HepG2 (cell line): ENCODE data around the gene RAB14. TPM values are rescaled to one million over a fixed set of nuclear protein-coding genes. Genes with fewer than 3 reads are reported as not detected.

Experiments used
- ATAC-seq: fragments of 200-7000 bp; cut with Tn5 transposase; 3 replicates; pipeline ENCODE4 v1.9.1; 2020; ENCODE audit warnings: mild to moderate bottlenecking, moderate library complexity
- BruUV-seq: library from RNA; stranded (reverse); fragments of 400-500 nt; replicated peaks from 2 replicates; lab custom pipeline; 2021; lab: Mats Ljungman, UMichigan
- CTCF ChIA-PET: fragments of 300-600 bp; formaldehyde crosslinking; extraction: SDS; loops from one replicate; lab custom pipeline; 2021; ENCODE audit warnings: low total read pairs, inconsistent platforms, low intra/inter-chr PET ratio; lab: Yijun Ruan, JAX
- POLR2A ChIA-PET: fragments of 350-600 bp; sonication (Branson Sonifier 250); formaldehyde crosslinking; loops from one replicate; lab custom pipeline; 2020; ENCODE audit warnings: antibody characterized with exemption, inconsistent platforms; lab: Yijun Ruan, JAX
- DNase-seq: peaks from one replicate; pipeline ENCODE4 v3.0.0-alpha.2; 2015; ENCODE audit warnings: low spot score
- FAIRE-seq: peaks from 3 replicates; lab custom pipeline; 2011; peaks lifted over from hg19 to GRCh38; lab: Jason Lieb, UNC
- H2AFZ ChIP-seq: one replicate; pipeline ENCODE4 v1.6.1; 2011; ENCODE audit warnings: low read length, inconsistent platforms
- H3K27ac ChIP-seq: fragments of 300-600 bp; 3 replicates; pipeline ENCODE4 v1.8.0; 2011; ENCODE audit warnings: mixed run types, mild to moderate bottlenecking, mixed read lengths, low read length, inconsistent platforms; ENCODE audit not compliant: insufficient read depth; ENCODE audit errors: extremely low read length
- H3K27me3 ChIP-seq, 2 experiments: fragments of 200-600 bp in 1 of 2; 2 replicates in 1 of 2; 3 replicates in 1 of 2; pipeline versions ENCODE4 v1.6.0 to v1.8.0; 2011; ENCODE audit warnings: low read length in 2 of 2, mild to moderate bottlenecking in 2 of 2, moderate library complexity in 2 of 2, inconsistent platforms in 1 of 2; ENCODE audit not compliant: insufficient read depth in 2 of 2, control insufficient read depth in 1 of 2
- H3K36me3 ChIP-seq, 2 experiments: fragments of 200-600 bp in 1 of 2; replicated peaks in 1 of 2; 2 replicates in 1 of 2; 3 replicates in 1 of 2; pipeline versions ENCODE4 v1.5.1 to v1.8.0; 2011; ENCODE audit warnings: low read length in 2 of 2, inconsistent platforms in 1 of 2; ENCODE audit not compliant: insufficient read depth in 2 of 2, control insufficient read depth in 1 of 2
- H3K4me1 ChIP-seq: 2 replicates; pipeline ENCODE4 v1.5.1; 2012; ENCODE audit warnings: low read length, inconsistent platforms; ENCODE audit not compliant: insufficient read depth
- H3K4me2 ChIP-seq: 2 replicates; pipeline ENCODE4 v1.6.0; 2011; ENCODE audit warnings: low read depth, low read length, inconsistent platforms
- H3K4me3 ChIP-seq, 3 experiments: fragments of 200-600 bp in 1 of 3; sonication (generic), shearing (Covaris generic) in 1 of 3; replicated peaks in 1 of 3; 2 replicates each; pipeline ENCODE4 v1.5.1; 2011 to 2016; ENCODE audit warnings: low read length in 3 of 3, inconsistent platforms in 2 of 3, low read depth in 2 of 3, mild to moderate bottlenecking in 2 of 3, control low read depth in 1 of 3, mixed read lengths in 1 of 3; ENCODE audit not compliant: insufficient read depth in 1 of 3
- H3K79me2 ChIP-seq: one replicate; pipeline ENCODE4 v1.6.1; 2011; ENCODE audit warnings: low read length, inconsistent platforms; ENCODE audit not compliant: insufficient read depth
- H3K9ac ChIP-seq: 2 replicates; pipeline ENCODE4 v1.6.0; 2011; ENCODE audit warnings: mild to moderate bottlenecking, low read depth, low read length, inconsistent platforms; ENCODE audit not compliant: insufficient read depth
- H3K9me3 ChIP-seq: 2 replicates; pipeline ENCODE4 v1.5.1; 2012; ENCODE audit warnings: mild to moderate bottlenecking, low read length
- H4K20me1 ChIP-seq: 2 replicates; pipeline ENCODE4 v1.6.0; 2011; ENCODE audit warnings: inconsistent platforms, mild to moderate bottlenecking, low read length, moderate library complexity; ENCODE audit not compliant: insufficient read depth
- CREM ChIP-seq, 2 experiments: sonication (generic) in 1 of 2; formaldehyde crosslinking in 1 of 2; IDR thresholded peaks; 2 replicates each; pipeline versions ENCODE4 v1.4.0 to v1.6.1; 2016 to 2020; ENCODE audit warnings: antibody characterized with exemption in 1 of 2, mild to moderate bottlenecking in 1 of 2, missing genetic modification reagents in 1 of 2
- FOXA1 ChIP-seq, 2 experiments: fragments of 450-650 bp in 1 of 2; sonication (generic) in 1 of 2; formaldehyde crosslinking in 1 of 2; IDR thresholded peaks; 2 replicates each; pipeline versions ENCODE4 v1.4.0 to v1.6.1; 2016 to 2020; ENCODE audit warnings: missing genetic modification reagents in 1 of 2
- FOXJ3 ChIP-seq: sonication (generic); formaldehyde crosslinking; IDR thresholded peaks from 2 replicates; pipeline ENCODE4 v1.4.0; 2020; ENCODE audit warnings: missing genetic modification reagents, mild to moderate bottlenecking, borderline replicate concordance
- GATAD2A ChIP-seq: IDR thresholded peaks from 2 replicates; pipeline ENCODE4 v1.6.1; 2016
- HDAC1 ChIP-seq: sonication (generic); formaldehyde crosslinking; IDR thresholded peaks from 2 replicates; pipeline ENCODE4 v1.5.1; 2020; ENCODE audit warnings: mild to moderate bottlenecking, missing genetic modification reagents
- HNF4A ChIP-seq: sonication (generic); formaldehyde crosslinking; IDR thresholded peaks from 2 replicates; pipeline ENCODE4 v1.4.0; 2020; ENCODE audit warnings: missing genetic modification reagents
- HNF4G ChIP-seq, 2 experiments: sonication (generic) in 1 of 2; formaldehyde crosslinking in 1 of 2; IDR thresholded peaks; 2 replicates each; pipeline versions ENCODE4 v1.4.0 to v1.6.1; 2011 to 2020; ENCODE audit warnings: borderline replicate concordance in 2 of 2, low read depth in 2 of 2, mild to moderate bottlenecking in 2 of 2, low read length in 1 of 2, missing genetic modification reagents in 1 of 2, moderate library complexity in 1 of 2
- HOXA9 ChIP-seq: sonication (generic); formaldehyde crosslinking; IDR thresholded peaks from 2 replicates; pipeline ENCODE4 v1.8.1; 2022; ENCODE audit warnings: missing genetic modification reagents, mild to moderate bottlenecking, moderate library complexity, borderline replicate concordance
- ISL2 ChIP-seq: sonication (generic); formaldehyde crosslinking; IDR thresholded peaks from 2 replicates; pipeline ENCODE4 v1.5.0; 2020; ENCODE audit warnings: missing genetic modification reagents
- MAFF ChIP-seq: IDR thresholded peaks from 2 replicates; pipeline ENCODE4 v1.6.1; 2011; ENCODE audit warnings: low read depth, low read length, improper control_type of control experiment
- MIER3 ChIP-seq: IDR thresholded peaks from 2 replicates; pipeline ENCODE4 v1.6.1; 2016; ENCODE audit warnings: missing compliant biosample characterization, borderline replicate concordance
- MIXL1 ChIP-seq: IDR thresholded peaks from 2 replicates; pipeline ENCODE4 v1.6.1; 2016
- NCOA1 ChIP-seq: sonication (generic); formaldehyde crosslinking; IDR thresholded peaks from 2 replicates; pipeline ENCODE4 v1.9.0; 2021; ENCODE audit warnings: missing genetic modification reagents
- NCOA2 ChIP-seq: sonication (generic); formaldehyde crosslinking; IDR thresholded peaks from 2 replicates; pipeline ENCODE4 v1.8.0; 2022; ENCODE audit warnings: inconsistent platforms
- NCOR1 ChIP-seq: fragments of 200-600 bp; sonication (generic); IDR thresholded peaks from 2 replicates; pipeline ENCODE4 v1.7.0; 2017; ENCODE audit warnings: antibody characterized with exemption, low read length, borderline replicate concordance
- PRPF4 ChIP-seq: fragments of 200-400 bp; formaldehyde crosslinking; IDR thresholded peaks from 2 replicates; pipeline ENCODE4 v1.6.1; 2016; ENCODE audit warnings: low read length, low read depth; ENCODE audit not compliant: poor library complexity, severe bottlenecking
- SIX4 ChIP-seq: sonication (generic); formaldehyde crosslinking; IDR thresholded peaks from 2 replicates; pipeline ENCODE4 v1.4.0; 2020; ENCODE audit warnings: missing genetic modification reagents
- THRA ChIP-seq: sonication (generic); formaldehyde crosslinking; IDR thresholded peaks from 2 replicates; pipeline ENCODE4 v1.4.0; 2020; ENCODE audit warnings: missing genetic modification reagents, borderline replicate concordance
- ZFX ChIP-seq: sonication (generic); formaldehyde crosslinking; IDR thresholded peaks from 2 replicates; pipeline ENCODE4 v1.4.0; 2020; ENCODE audit warnings: mild to moderate bottlenecking, low read depth, missing genetic modification reagents, moderate library complexity
- ZNF234 ChIP-seq: sonication (generic); formaldehyde crosslinking; conservative IDR thresholded peaks from 2 replicates; pipeline ENCODE4 v1.5.1; 2020; ENCODE audit warnings: mild to moderate bottlenecking, missing genetic modification reagents
- ZNF816 ChIP-seq: sonication (generic); formaldehyde crosslinking; IDR thresholded peaks from 2 replicates; pipeline ENCODE4 v1.8.0; 2022; ENCODE audit warnings: missing genetic modification reagents, mild to moderate bottlenecking, borderline replicate concordance
- ZSCAN12 ChIP-seq: sonication (generic); formaldehyde crosslinking; IDR thresholded peaks from 2 replicates; pipeline ENCODE4 v1.9.0; 2021; ENCODE audit warnings: mild to moderate bottlenecking, missing genetic modification reagents
- WGBS: methylation state at CpG from one replicate; pipeline ENCODE4 v1.1.6; 2017; ENCODE audit warnings: low lambda C conversion rate; 5-methylcytosine and 5-hydroxymethylcytosine counted together
- in situ Hi-C: cut with HindIII; loops from 2 replicates; pipeline ENCODE4 v1.10.0; 2017; ENCODE audit warnings: low pct_unique_long_range_greater_than_20kb; ENCODE audit not compliant: extremely low pct_ligation_motif_present
- intact Hi-C: fragments of 100-400 bp; cut with micrococcal nuclease; formaldehyde crosslinking; loops from one replicate; pipeline ENCODE4 v1.10.0; 2022; ENCODE audit not compliant: unreplicated experiment
- polyA plus RNA-seq, 8 experiments: library from polyadenylated mRNA; depleted of rRNA in 3 of 8; stranded (reverse) in 7 of 8; unstranded in 1 of 8; fragments of >200 nt; fragmentation: Illumina TruSeq in 4 of 8; extraction: Trizol in 4 of 8; gene quantifications; 2 replicates each; pipeline versions ENCODE4 v1.2.1 to v1.2.3, GENCODE V29; 2011 to 2016; ENCODE audit warnings: low read depth in 4 of 8, missing spikeins in 1 of 8, mixed read lengths in 1 of 8; ENCODE audit not compliant: insufficient read depth in 1 of 8
- total RNA-seq, 5 experiments: library from RNA; depleted of rRNA; stranded (reverse); fragments of >200 nt; fragmentation: Illumina TruSeq; extraction: Trizol; gene quantifications; 2 replicates each; pipeline ENCODE4 v1.2.3, GENCODE V29; 2016; ENCODE audit warnings: low read depth in 1 of 5

RAB14 gene
- total and polyA plus RNA-seq, 2 of the 13 experiments (the other 11 are each of a cell fraction or from before 2014, with no cell fraction given): 17.4 to 19.3 TPM

- Histone ChIP-seq H3K79me2 (peaks cover 63% of the 10 kb centered on the region), H3K4me2 (peak overlapping the region; percentile 73)
- TF ChIP-seq GATAD2A (CRISPR knock-in tag) (peak; percentile 44; the same call in 1 of the 2 replicates), MIXL1 (CRISPR knock-in tag) (peak; percentile 15; the same call in 1 of the 2 replicates), ZSCAN12 (CRISPR knock-in tag) (no peak), SIX4 (CRISPR knock-in tag) (no peak), NCOA2 (CRISPR knock-in tag) (peak; percentile 37), FOXJ3 (CRISPR knock-in tag) (peak; percentile 33; the same call in 1 of the 2 replicates), ZNF816 (CRISPR knock-in tag) (0 out of 2 replicates have a peak, but pooled peaks have one; percentile 41), ZNF234 (CRISPR knock-in tag) (no peak), NCOA1 (CRISPR knock-in tag) (no peak), FOXA1 (IDR thresholded peaks at IDR 0.05) (no peak), FOXA1 (CRISPR knock-in tag; IDR thresholded peaks at IDR 0.05) (peak; percentile 56), MIER3 (peak; percentile 70; the same call in 1 of the 2 replicates), NCOR1 (0 out of 2 replicates have a peak, but pooled peaks have one; percentile 28), HDAC1 (no peak; the same call in none of the 2 replicates), ISL2 (CRISPR knock-in tag) (peak; percentile 26; the same call in 1 of the 2 replicates), CREM (IDR thresholded peaks at IDR 0.05) (peak; percentile 42; the same call in 1 of the 2 replicates), CREM (CRISPR knock-in tag; IDR thresholded peaks at IDR 0.05) (no peak), HNF4G (IDR thresholded peaks at IDR 0.05; ENCODE audit: borderline replicate concordance, low read depth, low read length) (peak; percentile 32; the same call in 1 of the 2 replicates), HNF4G (CRISPR knock-in tag; IDR thresholded peaks at IDR 0.05; ENCODE audit: borderline replicate concordance, low read depth) (no peak), PRPF4 (no peak), MAFF (peak; percentile 60), THRA (CRISPR knock-in tag) (0 out of 2 replicates have a peak, but pooled peaks have one; percentile 27), ZFX (peak; percentile 22; the same call in 1 of the 2 replicates), HOXA9 (CRISPR knock-in tag) (no peak), HNF4A (CRISPR knock-in tag) (peak; percentile 82)
Measured at GRCh38 chr9:121183666-121184423, 17.8 kb downstream of the RAB14 start.

More at GRCh38 chr9:121183666-121184423, 17.8 kb downstream of the RAB14 start:
- peak overlapping the region in 2 of 3 experiments; percentile 3 to 42; a peak in 3 of 6 replicates for H3K4me3 ChIP-seq
- peak; percentile 75 for FAIRE-seq
- peak; percentile 82 for ATAC-seq
- H3K4me1 ChIP-seq: peaks cover 92% of the 10 kb centered on the region
- no TSS peak for BruUV-seq
- intact Hi-C loops (loop anchor here (10.0 kb wide), 1 partner anchor 129 kb away; the partner anchor contains the start of gene C5), in situ Hi-C loops (no loop called here)
- H4K20me1 ChIP-seq: peaks cover 12% of the 10 kb centered on the region; the same call in 1 of the 2 replicates
- no peaks in the 10 kb centered on the region for H3K9me3 ChIP-seq
- H3K27ac ChIP-seq: peak overlapping the region; percentile 84
- ChIA-PET POLR2A (interaction anchor here (1.0 to 1.6 kb wide), 4 partner anchors 18 to 116 kb away, joined by 3 to 9 read pairs (median 4); partner anchors contain the start of gene RAB14), CTCF (no interaction called here)
- DNase-seq: peak; percentile 70
- peak overlapping the region; percentile 44 for H3K9ac ChIP-seq
- H2AFZ ChIP-seq: no peak overlapping the region
- WGBS: 9% methylated on average over 3 of the region's 3 CpGs
- no peaks in the 10 kb centered on the region for H3K27me3 ChIP-seq
- peaks cover 4 to 14% of the 10 kb centered on the region in 2 experiments; a peak in 3 of 5 replicates for H3K36me3 ChIP-seq
